GM19238 (cell line): ENCODE data around the gene CAMTA1.

ENCODE experiments used
- DNase-seq: peaks from one replicate; pipeline ENCODE4 v3.0.0; 2011; ENCODE audit warnings: low spot score; ENCODE audit not compliant: insufficient read length

Gene CAMTA1

DNA sequence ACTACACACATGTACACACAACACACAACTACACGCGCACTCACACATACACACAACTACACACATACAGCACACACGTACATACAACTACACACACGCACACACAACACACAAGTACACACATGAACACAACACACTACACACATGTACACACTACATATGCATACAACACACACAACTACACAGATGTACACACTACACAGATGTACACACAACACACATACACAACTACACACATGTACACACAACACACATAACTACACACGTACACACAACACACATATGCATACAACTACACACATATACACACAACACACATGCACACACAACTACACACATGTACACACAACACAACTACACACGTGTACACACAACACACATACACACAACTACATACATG lies 318.6 kb downstream of the CAMTA1 start:
- no peak for DNase-seq

GRCh38 chr1:7104339-7104738 lies 319.1 kb downstream of the CAMTA1 start:
- DNase-seq: no peak

- no peak for DNase-seq
These were observed 320.0 kb downstream of the CAMTA1 start for GRCh38 chr1:7105269-7105668.

GRCh38 chr1:7106442-7107108 lies 321.3 kb downstream of the CAMTA1 start:
- no peak for DNase-seq

DNA sequence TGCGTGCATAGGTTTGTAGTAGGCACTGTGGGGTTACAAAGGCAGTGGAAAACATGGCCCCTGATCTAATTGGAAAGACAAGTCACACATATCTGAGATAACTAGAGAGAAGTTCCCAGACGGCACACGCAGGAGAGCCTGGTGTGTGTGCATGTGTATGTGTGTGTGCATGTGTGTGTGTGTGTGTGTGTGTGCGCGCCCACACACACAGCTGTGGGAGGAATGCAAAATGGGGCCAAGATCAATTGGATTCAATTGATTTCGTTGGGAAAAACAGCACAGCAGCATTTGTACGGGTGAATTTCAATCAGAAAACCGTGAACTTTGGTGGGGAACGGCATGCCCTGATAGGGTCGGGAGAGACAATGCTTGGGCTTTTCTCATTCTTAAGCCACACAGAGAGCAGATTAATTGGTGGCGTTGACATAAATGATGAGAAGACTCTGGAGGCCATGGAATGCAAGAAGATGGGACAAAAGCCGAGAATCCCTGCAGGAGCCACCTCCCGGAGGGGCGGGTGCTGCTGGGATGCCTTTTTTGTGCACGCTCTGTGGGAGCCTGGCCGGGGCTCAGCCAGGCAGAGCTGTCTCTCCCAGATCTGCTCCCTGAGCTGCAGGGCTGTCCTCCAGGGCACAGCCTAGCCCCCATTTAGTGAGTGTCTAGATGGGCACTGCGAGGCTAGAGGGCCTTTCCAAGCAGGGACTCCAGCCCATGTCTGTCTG lies 322.0 kb downstream of the CAMTA1 start:
- DNase-seq: no peak

DNA sequence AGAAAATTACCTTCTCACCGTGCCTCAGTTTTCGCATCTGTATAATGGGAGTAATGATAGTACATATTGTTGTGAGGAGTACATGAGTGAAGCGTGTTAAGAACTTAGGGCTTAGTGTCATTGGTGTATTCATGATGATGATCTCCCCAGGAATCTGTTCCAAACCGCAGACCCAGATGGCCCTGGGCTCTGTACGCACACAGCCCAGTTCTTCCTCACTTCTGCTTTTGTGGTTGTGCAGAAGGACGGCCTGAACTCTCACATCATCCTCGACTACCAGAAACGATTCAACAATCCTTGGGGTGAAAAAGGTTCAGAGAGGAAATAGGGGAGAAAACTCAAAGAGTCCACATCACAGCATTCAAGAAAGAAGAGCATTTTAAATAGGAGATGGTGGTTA lies 323.0 kb downstream of the CAMTA1 start:
- no peak for DNase-seq

- no peak for DNase-seq
These were observed 324.6 kb downstream of the CAMTA1 start for GRCh38 chr1:7109901-7110300.

DNA sequence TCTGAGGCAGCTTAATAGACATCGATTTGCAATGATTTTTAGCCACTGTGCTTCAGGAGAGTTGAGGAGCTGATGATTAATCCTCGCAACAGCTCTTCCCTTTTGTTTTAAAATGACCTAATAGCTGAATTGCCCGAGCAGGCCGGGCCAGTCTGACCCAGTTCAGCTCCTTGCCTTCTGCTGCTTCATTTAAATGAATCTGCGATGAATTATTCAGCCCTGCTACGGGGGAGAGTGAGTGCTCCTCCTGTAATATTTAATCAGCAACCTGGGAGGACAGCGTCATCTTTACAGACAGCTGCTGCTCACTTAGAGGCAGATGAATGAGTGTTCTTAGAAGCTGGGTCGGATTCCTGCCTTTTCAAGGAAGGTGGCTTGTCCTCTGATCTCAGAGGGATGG lies 325.1 kb downstream of the CAMTA1 start:
- DNase-seq: no peak

DNA sequence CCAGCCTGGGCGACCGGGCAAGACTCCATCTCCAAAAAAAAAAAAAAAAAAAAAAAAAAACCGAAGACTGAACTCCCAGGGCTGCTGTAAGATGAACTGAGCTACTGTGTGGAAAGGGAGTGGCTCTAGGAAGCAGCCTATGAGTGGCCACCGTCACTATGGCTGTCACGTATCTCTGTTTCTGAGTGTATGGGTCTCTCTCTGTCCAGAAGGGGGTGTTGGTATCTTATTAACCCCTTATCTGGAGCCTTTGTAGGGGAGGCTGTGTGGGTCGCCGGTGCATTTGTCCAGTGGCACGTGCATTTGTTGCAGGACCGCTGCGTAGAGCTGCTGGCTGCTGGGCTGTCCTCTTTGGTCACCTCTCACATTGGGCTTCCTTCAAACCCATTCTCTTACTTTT lies 326.6 kb downstream of the CAMTA1 start:
- no peak for DNase-seq

DNA sequence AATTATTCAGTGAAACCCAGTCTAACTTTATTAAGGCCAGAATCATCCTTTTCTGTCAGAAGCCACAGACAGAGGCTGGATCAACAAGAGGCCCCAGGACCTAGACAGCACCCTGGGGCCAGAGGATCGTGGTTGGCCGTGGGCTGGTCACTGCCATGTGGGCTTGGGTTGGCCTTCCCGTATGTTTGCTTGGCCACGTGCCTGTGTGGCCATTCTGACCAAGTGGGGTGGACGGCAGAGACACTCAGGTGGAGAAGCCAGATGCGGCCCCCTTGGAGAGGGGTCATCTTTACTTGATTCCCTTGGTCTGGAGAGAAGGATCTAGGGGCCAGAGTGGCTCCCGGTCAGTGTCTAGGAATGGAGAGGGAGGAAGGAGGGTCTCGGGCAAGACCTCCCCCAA lies 327.9 kb downstream of the CAMTA1 start:
- no peak for DNase-seq

- no peak for DNase-seq
These were observed 328.6 kb downstream of the CAMTA1 start for GRCh38 chr1:7113822-7114221.

DNA sequence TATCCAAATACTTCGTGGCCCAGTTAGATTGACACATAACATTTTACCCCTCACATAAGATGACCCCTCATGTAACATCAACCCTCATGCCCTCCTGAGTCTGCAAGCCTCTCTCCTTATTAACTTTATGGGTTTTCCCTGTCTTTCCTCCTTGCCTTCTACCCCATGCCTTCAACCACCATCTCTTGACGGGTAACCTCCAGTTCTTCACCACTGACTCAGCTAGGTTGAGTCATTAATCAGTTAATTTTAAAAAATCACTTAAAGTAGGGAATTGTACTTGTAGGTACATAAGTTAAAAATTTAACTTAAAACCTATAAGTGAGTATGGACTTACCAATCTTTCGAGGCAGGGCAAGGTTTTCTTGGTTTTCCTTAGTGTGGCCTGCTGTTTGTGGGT lies 330.7 kb downstream of the CAMTA1 start:
- DNase-seq: no peak

GRCh38 chr1:7117399-7118281 lies 332.4 kb downstream of the CAMTA1 start:
- DNase-seq: no peak

- DNase-seq: no peak
These were observed 333.9 kb downstream of the CAMTA1 start for GRCh38 chr1:7119156-7119555.

DNA sequence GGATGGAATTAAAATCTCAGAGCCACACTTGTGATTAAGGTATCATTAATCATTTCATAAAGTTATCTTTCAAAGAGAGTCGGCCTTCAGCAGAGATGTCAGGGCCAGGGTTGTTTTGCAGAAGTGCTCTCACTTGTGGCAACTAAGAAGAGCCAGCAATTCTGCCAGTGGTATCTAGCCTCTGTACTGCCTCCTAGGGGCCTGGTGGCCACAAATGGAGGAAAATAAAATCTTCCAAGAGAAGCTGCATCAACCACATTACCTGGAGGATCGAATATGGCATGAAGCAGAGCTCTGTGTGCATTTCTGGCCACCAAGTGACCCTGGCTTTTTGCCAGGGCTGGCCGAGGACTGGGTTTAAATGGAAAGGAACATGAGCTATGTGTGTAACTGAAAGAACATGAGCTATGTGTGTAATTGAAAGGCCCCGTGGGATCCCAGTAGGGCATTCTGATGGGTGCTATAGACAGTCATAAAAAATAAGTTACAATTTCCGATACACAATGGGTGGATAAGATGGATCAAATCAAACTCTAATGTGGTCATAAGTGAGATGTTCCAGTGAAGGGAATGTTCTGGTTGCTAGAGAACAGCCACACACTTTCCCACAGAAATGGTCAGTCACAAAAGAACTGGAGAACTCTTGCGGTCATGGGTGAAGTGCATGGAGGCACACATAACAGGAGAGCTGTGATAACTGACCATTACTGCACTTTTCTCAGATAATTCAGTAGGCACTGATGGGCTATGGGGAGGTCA lies 335.8 kb downstream of the CAMTA1 start:
- no peak for DNase-seq

DNA sequence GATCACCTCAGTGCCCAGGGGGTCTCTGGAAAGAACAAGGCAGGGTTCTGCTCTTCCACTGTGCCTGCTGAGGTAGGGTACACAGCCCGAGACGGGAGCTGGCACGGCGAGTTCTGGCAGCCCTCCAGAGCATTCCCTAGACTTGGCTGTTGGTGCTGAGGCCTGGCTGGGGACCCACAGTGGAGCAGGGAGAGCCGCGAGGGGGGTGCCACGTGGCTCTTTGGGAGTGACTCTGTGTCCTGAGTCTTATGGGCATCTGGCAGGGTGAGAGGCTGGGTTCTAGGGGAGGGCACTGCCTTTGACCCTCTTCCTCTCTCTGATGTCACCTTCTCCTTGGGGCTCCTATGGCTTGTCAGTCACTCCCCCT lies 336.4 kb downstream of the CAMTA1 start:
- DNase-seq: no peak

GRCh38 chr1:7127322-7128075 lies 342.2 kb downstream of the CAMTA1 start:
- DNase-seq: no peak

DNA sequence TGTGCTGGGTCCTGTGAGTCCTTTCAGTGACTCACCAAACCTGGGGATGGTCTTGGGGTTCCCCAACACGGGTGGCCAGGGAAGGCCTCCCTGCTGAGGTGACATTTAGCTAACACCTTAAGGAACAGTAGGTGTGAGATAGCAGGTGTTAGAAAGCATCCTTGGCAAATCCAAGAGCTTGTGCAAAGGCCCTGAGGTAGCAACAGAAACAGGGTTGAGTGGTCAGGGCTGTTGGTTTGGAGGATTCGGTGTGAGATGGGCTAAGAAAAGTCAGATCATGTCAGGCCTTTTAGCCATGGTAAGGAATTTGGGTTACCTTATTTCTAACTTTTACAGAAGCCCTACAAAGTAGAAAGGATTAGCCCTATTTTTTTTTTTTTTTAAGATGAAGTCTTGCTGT lies 343.0 kb downstream of the CAMTA1 start:
- DNase-seq: no peak

DNA sequence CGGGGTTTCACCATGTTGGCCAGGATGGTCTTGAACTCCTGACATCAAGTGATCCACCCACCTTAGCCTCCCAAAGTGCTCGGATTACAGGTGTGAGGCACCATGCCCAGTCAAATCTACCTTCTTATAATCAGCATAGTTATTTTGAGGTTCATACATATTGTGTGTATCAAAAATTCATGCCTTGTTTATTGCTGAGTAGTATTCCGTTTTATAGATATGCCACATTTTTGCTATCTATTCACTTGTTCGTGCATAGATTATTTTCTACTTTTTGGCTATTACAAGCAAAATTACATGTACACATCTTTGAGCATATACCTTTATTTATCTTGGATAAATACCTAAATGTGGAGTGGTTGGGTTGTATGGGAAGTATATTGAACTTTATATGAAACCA lies 344.9 kb downstream of the CAMTA1 start:
- no peak for DNase-seq

- DNase-seq: no peak
These were observed 350.2 kb downstream of the CAMTA1 start for GRCh38 chr1:7135493-7135892.
